Pons (tissue), 1 donor: ENCODE measurements around the gene CORO2B.

ENCODE experiments used
- DNase-seq: peaks from one replicate; pipeline ENCODE4 v3.0.0-alpha.2; 2016; ENCODE audit warnings: low spot score

CORO2B gene

GRCh38 chr15:68554721-68555678, 23.8 kb upstream of the CORO2B start:
- no peak for DNase-seq

GRCh38 chr15:68555679-68556037, 23.1 kb upstream of the CORO2B start:
- DNase-seq: no peak

GRCh38 chr15:68556139-68556990, 22.4 kb upstream of the CORO2B start:
- no peak for DNase-seq

- no peak for DNase-seq
Observed at GRCh38 chr15:68557469-68558317, 21.1 kb upstream of the CORO2B start.

GRCh38 chr15:68558318-68559305, 20.2 kb upstream of the CORO2B start:
- DNase-seq: no peak

- DNase-seq: peak; percentile 72
Observed at GRCh38 chr15:68559345-68560310, 19.2 kb upstream of the CORO2B start.

GRCh38 chr15:68560501-68561113, 18.2 kb upstream of the CORO2B start:
- DNase-seq: no peak

- DNase-seq: no peak
Observed at GRCh38 chr15:68561171-68561900, 17.5 kb upstream of the CORO2B start.

- no peak for DNase-seq
Observed at GRCh38 chr15:68561901-68562300, 16.9 kb upstream of the CORO2B start.

GRCh38 chr15:68564173-68564572, 14.6 kb upstream of the CORO2B start:
- no peak for DNase-seq

- DNase-seq: no peak
Observed at GRCh38 chr15:68565234-68565633, 13.6 kb upstream of the CORO2B start.

GRCh38 chr15:68565726-68566125, 13.1 kb upstream of the CORO2B start:
- DNase-seq: no peak

GRCh38 chr15:68566377-68566954, 12.3 kb upstream of the CORO2B start:
- no peak for DNase-seq

GRCh38 chr15:68567345-68567744, 11.4 kb upstream of the CORO2B start:
- DNase-seq: no peak

- DNase-seq: no peak
Observed at GRCh38 chr15:68570974-68571373, 7.8 kb upstream of the CORO2B start.

- no peak for DNase-seq
Observed at GRCh38 chr15:68571582-68571981, 7.2 kb upstream of the CORO2B start.

GRCh38 chr15:68572309-68572708, 6.5 kb upstream of the CORO2B start:
- DNase-seq: no peak

GRCh38 chr15:68572921-68573320, 5.9 kb upstream of the CORO2B start:
- no peak for DNase-seq
